GM18505 (cell line): ENCODE results near the gene KCNIP1.

Experiments used
- ATAC-seq: cut with Tn5 transposase; IDR thresholded peaks from one replicate; pipeline ENCODE4 v1.9.1; 2021; ENCODE audit not compliant: unreplicated experiment
- POLR2A ChIP-seq: IDR thresholded peaks from 4 replicates; pipeline ENCODE4 v1.6.1; 2011; ENCODE audit warnings: borderline replicate concordance; ENCODE audit not compliant: insufficient read depth, insufficient read length; ENCODE audit errors: extremely low read depth

Gene KCNIP1

DNA sequence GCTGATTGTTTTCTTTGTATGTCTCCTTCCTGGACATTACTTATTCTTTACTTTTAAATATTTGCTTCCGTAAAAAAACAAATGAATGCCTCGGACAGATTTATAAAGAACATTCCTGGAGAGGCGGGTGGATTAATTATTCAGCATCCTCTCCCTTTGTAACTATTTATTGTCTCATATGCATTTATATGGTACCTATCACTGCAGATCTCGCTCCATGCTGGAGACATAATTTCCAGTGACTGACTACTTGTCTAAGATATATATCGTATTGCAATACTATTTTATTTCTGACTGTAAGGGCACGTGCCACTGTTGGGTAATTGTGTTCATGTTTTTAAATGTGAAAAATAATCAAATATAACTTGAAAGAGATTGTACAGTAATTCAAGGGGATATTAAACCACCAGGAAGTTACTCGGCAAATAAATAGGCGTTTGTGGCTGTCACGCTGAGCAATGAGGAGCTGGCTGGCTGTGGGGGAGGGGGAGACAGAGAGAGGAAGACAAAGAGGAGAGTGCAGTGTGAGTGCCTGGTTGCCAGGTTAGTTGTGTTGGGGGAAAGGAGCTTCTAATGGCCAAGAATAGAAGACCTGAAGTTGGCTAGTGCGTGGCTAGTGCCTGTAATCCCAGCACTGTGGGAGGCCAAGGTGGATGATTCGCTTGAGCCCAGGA, 147.9 kb downstream of the KCNIP1 start:
- no peak for ATAC-seq
- no peak for TF ChIP-seq POLR2A

DNA sequence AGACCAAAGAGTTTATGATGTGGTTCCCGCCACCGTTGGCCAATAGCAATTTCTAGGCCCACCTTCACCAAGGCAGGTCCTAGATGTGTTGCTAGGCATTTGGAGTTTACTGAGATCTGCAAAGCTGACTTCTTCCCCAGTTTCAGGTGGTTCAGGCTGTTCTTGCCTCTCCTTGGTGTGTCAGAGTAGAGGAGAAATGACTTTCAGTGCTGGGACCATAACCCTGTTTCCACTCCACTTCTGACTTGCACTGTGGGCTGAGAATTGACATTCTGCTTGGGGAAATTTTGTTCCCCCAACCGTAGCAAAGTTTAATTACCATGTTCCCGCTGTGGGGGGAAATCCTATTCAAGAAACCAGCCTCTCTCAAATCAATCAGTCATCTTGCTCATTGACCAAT, 151.7 kb downstream of the KCNIP1 start:
- ATAC-seq = no peak

GRCh38 chr5:170655920-170656319, 152.1 kb downstream of the KCNIP1 start:
- ATAC-seq = no peak
- TF ChIP-seq POLR2A = no peak

More for the DNA sequence above, 151.7 kb downstream of the KCNIP1 start:
- TF ChIP-seq POLR2A = no peak

- ATAC-seq = no peak
- TF ChIP-seq POLR2A = no peak
Measured at GRCh38 chr5:170656346-170656745, 152.5 kb downstream of the KCNIP1 start.

DNA sequence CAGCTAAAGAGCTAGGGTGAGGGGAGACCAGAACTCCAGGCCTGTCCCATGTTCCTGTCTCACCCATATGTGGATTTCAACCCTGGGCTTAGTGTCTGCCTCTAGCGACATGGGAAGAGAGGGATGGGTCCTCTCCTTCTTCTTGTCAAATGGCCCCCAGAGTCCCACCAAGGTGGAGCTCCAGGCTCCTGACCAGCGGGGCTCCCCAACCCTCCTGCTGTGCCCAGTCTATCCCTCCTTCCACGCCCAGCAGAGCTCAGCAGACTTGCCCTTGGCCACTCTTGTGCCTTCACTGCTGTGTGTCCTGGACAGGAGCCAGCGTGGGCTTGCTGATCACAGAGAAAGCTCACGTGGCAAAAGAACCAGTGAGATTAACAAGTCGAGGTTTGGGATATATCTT, 156.7 kb downstream of the KCNIP1 start:
- no peak for TF ChIP-seq POLR2A
- ATAC-seq = no peak

DNA sequence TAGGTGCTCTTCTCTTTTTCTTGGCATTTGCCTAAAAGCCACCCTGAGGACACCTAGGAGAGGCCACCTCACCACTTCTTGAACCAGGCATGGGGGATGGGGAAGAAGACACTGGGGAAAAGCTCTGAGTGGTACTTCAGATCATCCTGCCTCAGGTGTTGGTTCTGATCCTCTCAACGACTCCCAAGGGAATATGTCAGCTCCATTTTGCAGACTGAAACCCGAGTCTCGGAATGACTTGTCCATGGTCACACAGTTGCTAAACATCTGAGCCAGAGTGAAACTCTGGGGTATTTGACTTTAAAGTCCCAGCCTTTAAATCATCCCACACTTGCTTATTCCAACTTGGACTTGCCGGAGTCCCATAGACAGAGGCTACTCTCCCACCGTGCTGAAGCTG, 159.1 kb downstream of the KCNIP1 start:
- TF ChIP-seq POLR2A = no peak
- ATAC-seq = no peak

DNA sequence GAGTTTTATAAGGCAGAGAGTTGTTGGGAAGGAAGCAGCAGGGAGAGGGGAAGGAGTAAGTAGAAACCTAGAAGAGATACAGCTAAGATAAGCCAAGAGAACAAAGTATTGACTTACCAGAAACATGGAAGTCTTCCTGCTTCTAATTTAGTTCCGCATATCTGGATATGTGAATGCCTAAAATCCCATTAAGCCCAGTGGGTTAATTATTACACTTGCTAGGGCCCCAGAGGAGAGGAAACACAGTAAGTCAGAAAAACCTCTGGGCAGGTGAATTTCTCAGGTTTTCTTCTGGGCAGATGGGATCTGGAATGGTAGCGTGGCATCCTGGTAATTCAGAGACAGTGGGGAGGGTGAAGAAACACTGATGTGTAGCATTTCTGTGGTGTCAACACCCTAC, 175.0 kb downstream of the KCNIP1 start:
- no peak for ATAC-seq
- no peak for TF ChIP-seq POLR2A

DNA sequence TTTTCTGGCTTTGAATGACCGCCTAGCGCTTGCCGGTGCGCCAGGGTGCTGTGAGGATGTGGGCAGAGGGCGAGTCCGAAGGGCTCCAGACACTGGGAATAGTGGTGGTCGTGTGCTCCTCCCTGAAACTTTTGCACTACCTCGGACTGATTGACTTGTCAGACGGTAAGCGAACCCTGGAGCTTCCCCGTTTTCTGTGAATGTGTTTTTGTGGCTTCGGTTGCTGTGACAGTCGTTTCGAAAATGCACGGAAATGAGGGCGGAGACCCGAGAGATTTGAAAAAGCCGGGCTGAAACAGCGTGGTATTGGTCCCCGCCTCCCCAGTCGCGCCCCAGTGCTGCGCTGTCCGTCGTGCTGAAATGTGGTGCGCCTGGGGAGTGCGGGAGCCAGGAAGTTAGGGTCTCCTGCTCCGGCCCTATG, 177.2 kb downstream of the KCNIP1 start:
- no peak for ATAC-seq
- TF ChIP-seq POLR2A = no peak

DNA sequence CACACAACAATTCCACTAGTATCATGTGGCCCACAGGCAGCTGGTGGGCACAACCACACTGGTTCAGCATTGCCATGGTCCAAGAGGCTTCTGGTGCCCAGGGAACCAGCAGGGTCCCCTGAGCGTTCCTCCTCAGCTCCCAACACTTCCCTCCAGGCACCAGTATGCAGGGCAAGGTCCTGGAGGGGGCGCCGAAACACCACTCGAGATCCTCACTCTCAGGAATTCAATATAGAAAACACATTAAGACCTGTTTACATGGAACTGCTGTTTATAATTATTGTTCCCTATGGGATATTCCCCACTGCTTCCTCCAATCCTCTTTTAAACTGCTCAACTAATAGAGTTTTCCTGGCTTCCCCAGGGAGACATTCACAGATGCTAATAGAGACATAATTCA, 187.8 kb downstream of the KCNIP1 start:
- ATAC-seq = no peak
- no peak for TF ChIP-seq POLR2A

DNA sequence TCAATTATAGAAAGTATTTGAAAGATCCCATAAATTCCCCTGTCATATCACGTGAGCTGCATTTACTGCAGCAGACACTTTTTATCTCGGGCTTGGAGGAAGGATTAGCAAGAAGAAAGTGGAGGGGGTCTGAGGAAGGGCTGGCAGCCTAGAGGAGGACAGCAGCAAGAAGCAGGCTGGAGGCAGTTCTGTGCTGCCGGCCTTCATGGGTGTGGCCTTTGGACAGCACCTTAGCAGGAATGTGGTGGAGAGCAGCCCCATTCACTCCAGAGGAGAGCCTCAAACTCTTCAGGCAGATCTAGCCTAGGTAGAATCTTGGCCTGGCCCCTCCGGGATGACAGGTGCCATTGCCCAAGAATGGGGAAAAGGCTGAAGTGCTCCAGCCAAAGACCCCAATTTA, 189.9 kb downstream of the KCNIP1 start:
- TF ChIP-seq POLR2A = no peak
- ATAC-seq = no peak

DNA sequence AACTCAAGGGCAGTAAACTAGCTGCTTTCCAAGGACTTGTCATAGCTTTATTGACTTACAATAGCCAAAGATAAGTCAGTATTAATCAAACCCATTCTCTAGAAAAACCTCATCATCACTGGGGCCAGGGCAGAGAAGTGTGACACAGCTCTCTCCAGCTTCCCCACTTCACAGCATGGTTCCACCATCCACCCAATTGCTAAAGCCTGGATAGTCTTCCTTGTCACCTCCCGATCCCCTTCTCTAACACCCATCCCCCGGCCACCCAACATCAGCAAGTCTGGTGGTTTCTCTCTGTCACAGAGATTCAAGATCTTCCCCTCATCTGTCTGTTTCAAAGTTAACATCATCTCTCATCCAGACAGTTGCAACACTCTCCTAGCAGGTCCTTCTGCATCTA, 191.1 kb downstream of the KCNIP1 start:
- no peak for ATAC-seq
- no peak for TF ChIP-seq POLR2A

DNA sequence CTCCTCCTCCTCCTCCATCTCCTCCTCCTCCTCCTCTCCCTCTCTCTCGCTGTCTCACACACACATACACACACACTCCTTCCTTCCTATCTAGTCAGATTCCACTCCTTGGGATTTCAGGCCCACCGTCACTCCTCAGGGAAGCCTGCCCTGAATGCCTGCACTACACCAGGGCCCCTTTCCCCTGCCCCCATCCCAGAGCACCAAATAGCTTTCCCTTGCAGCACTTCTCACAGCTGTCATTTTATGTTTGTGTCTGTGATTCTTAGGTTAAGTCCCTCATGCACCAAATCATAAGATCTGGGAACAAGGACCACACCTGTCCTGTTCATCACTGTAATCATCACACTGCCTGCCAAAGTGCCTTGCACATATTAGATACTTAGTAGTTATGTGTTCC, 193.2 kb downstream of the KCNIP1 start:
- TF ChIP-seq POLR2A = no peak
- ATAC-seq = no peak

DNA sequence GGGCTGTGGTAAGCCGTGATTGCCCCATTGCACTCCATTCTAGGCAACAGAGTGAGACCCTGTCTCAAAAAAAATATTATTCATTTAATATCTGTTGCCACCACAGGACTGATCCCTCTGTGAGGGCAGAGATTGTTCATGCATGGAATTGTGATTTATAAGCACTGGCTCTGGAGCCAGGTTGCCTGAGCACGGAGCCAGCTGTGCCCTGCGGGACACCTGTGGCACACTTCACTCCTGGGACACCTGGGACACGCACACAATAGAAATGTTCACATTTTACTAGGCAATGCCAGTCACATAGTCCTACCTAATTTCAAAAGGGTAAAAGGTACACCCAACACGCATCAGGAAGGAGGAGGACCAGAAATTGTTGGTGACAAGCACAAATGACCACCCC, 196.7 kb downstream of the KCNIP1 start:
- TF ChIP-seq POLR2A = no peak
- ATAC-seq = no peak

DNA sequence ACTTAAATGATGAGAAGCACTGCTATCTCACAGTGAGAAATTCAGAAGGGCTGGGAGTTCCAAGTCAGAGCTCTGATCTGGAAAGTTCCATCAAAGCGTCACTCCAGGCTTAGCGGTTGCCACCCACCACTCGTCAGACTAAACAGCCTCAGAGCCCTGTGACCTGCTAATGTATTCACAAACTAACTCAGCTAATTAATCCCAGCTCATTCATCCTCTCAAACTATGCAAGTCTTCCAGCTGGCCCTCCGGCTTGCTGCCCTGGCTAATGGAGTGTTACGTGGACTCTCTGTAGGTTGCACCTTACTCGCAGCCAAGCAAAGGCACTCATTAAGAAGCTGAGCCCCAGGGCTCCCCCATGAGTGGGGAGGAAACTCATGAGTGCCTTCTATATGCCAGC, 197.5 kb downstream of the KCNIP1 start:
- no peak for TF ChIP-seq POLR2A

More for the DNA sequence above, 197.5 kb downstream of the KCNIP1 start:
- no peak for ATAC-seq
